SK-MEL-5 (cell line): ENCODE results near the gene CD1C. TPM values are rescaled to one million over a fixed set of nuclear protein-coding genes. Genes with fewer than 3 reads are reported as not detected.
"Not testable (repeated sequence)": the region's sequence is repeated elsewhere in the genome, so short reads cannot be mapped to it uniquely, and the experiment has no call there.

Source experiments
- DNase-seq: peaks from one replicate; pipeline ENCODE4 v3.0.0-alpha.2; 2016; ENCODE audit warnings: low read depth, low spot score
- in situ Hi-C: cut with HindIII; loops from 2 replicates; pipeline ENCODE4 v1.10.0; 2016; ENCODE audit warnings: low sequenced_read_pairs, high pct_unique_total_duplicates, low pct_unique_long_range_greater_than_20kb
- polyA plus RNA-seq, 2 experiments: library from polyadenylated mRNA; depleted of rRNA; stranded (reverse); fragments of >200 nt; gene quantifications; 2 replicates each; pipeline ENCODE4 v1.2.3, GENCODE V29; 2015
- total RNA-seq: library from RNA; depleted of rRNA; stranded (reverse); fragments of >200 nt; shearing (Covaris generic); gene quantifications from 2 replicates; pipeline ENCODE4 v1.2.3, GENCODE V29; 2014; rRNA removed

CD1C gene
- total RNA-seq, result not detected in 2 replicates
- not detected in 2 replicates for polyA plus RNA-seq (2015; cell fraction: cytosol; rRNA removed)
- not detected in 2 replicates for polyA plus RNA-seq (2015; cell fraction: nucleus; rRNA removed)

GRCh38 chr1:158289811-158290210 is at the start of gene CD1C:
Gene CD1C (plus strand): TSS chr1:158289923. CDS start chr1:158290065, 142 bp downstream.
- in situ Hi-C loops, result no loop called here
- DNase-seq, result no peak

- DNase-seq, result no peak
- in situ Hi-C loops, result no loop called here
These were observed 43.1 kb upstream of the CD1C start for GRCh38 chr1:158246650-158247049.

GRCh38 chr1:158248118-158248517 is 41.6 kb upstream of the CD1C start:
- in situ Hi-C loops, result no loop called here
- no peak for DNase-seq

GRCh38 chr1:158248771-158249170 is 41.0 kb upstream of the CD1C start:
- DNase-seq, result no peak
- in situ Hi-C loops, result no loop called here

GRCh38 chr1:158249646-158250045 is 40.1 kb upstream of the CD1C start:
- DNase-seq, result no peak
- in situ Hi-C loops, result no loop called here

GRCh38 chr1:158251163-158251562 is 38.6 kb upstream of the CD1C start:
- in situ Hi-C loops, result no loop called here

GRCh38 chr1:158255656-158256055 is 34.1 kb upstream of the CD1C start:
- in situ Hi-C loops, result no loop called here
- DNase-seq, result no peak

More at GRCh38 chr1:158251163-158251562, 38.6 kb upstream of the CD1C start:
- DNase-seq, result no peak

- DNase-seq, in situ Hi-C loops: not testable (repeated sequence)
These were observed 33.0 kb upstream of the CD1C start for GRCh38 chr1:158256747-158257146.

GRCh38 chr1:158257888-158258287 is 31.8 kb upstream of the CD1C start:
- no peak for DNase-seq
- in situ Hi-C loops, result no loop called here

- in situ Hi-C loops, result no loop called here
- DNase-seq, result no peak
These were observed 30.6 kb upstream of the CD1C start for GRCh38 chr1:158259117-158259516.

GRCh38 chr1:158272681-158273080 is 17.0 kb upstream of the CD1C start:
- no peak for DNase-seq
- in situ Hi-C loops, result no loop called here

GRCh38 chr1:158274797-158275196 is 14.9 kb upstream of the CD1C start:
- DNase-seq, result no peak
- in situ Hi-C loops, result no loop called here

- in situ Hi-C loops, DNase-seq: not testable (repeated sequence)
These were observed 7.3 kb upstream of the CD1C start for GRCh38 chr1:158282421-158282820.

GRCh38 chr1:158283965-158284364 is 5.8 kb upstream of the CD1C start:
- in situ Hi-C loops, result no loop called here
- no peak for DNase-seq

- DNase-seq, result no peak
- in situ Hi-C loops, result no loop called here
These were observed 3.9 kb upstream of the CD1C start for GRCh38 chr1:158285756-158286241.

GRCh38 chr1:158286487-158286886 is 3.2 kb upstream of the CD1C start:
- in situ Hi-C loops, result no loop called here
- no peak for DNase-seq

GRCh38 chr1:158286941-158287346 is 2.8 kb upstream of the CD1C start:
- in situ Hi-C loops, result no loop called here
- no peak for DNase-seq

GRCh38 chr1:158290321-158290844 is 660 bp downstream of the CD1C start:
- in situ Hi-C loops, result no loop called here

GRCh38 chr1:158295791-158296190 is 6.1 kb downstream of the CD1C start:
- DNase-seq, result no peak
- in situ Hi-C loops, result no loop called here

More at GRCh38 chr1:158290321-158290844, 660 bp downstream of the CD1C start:
- DNase-seq, result no peak
